Spleen (tissue), 7 donors: ENCODE results near the gene KCNAB1.

Source experiments
- CTCF ChIP-seq, 11 experiments: fragments of 200-600 bp in 7 of 11; fragments of 450-650 bp in 4 of 11; sonication (generic) in 4 of 11; IDR thresholded peaks in 8 of 11; conservative IDR thresholded peaks in 3 of 11; 1 replicate in 7 of 11; 2 replicates in 4 of 11; pipeline versions ENCODE4 v1.4.0 to v1.8.0; 2016 to 2021; ENCODE audit warnings: antibody characterized with exemption in 11 of 11, inconsistent platforms in 4 of 11, mild to moderate bottlenecking in 1 of 11
- POLR2A ChIP-seq, 3 donors: fragments of 450-650 bp; IDR thresholded peaks; one replicate each; pipeline ENCODE4 v1.5.1; 2017; ENCODE audit warnings: antibody characterized with exemption in 3 of 3, mild to moderate bottlenecking in 1 of 3
- POLR2AphosphoS5 ChIP-seq, 3 donors: sonication (generic); formaldehyde crosslinking; IDR thresholded peaks; one replicate each; pipeline ENCODE4 v1.5.1; 2017; ENCODE audit warnings: antibody characterized with exemption in 3 of 3
- donor health status: DM: no; HTN: no; CAD: no; lungs with moderate emphysema.
- donor health status: DM: no; HTN: no; CAD: no.
- donor health status: DM: no; HTN: no; CAD: no.

DNA sequence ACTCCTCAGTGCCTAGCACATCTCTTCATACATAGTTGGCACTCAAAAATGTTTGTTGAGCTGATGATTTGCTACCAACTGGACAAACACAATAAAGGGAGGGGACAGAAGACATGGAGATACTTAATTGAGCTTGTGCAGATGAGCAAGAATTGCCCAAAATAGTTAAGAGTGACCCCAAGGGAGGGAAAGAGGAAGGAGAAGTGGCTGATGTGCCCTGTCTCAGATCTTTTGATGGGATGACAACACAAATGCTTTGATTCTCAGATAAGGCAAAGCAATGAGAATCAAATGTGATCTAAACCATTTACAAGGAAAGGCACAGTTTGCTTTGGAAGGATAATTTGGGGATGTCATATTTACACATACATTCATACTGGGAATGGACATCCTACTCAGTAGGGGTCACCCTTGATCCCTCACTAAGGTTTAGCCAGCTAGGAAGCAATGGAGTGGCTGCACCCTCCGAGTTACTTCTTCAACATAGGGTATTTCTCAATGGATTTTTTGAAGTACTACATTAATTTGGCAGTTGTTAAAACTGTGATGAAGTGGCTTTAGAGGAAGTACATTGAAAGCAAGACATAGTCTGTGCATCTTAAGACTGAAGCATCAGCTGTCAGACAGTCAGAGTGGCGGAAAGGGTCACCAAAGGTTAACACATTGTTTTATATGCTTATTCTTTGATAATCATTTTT lies 456.4 kb downstream of the KCNAB1 start:
- TF ChIP-seq CTCF (IDR thresholded peaks at IDR 0.05 in 8 of 11, conservative IDR thresholded peaks at IDR 0.05 in 3 of 11), result no peak
- no peak for TF ChIP-seq POLR2A (IDR thresholded peaks at IDR 0.05)
- TF ChIP-seq POLR2AphosphoS5 (IDR thresholded peaks at IDR 0.05), result no peak
